ENCODE results near the gene IMMP1L.

DNA sequence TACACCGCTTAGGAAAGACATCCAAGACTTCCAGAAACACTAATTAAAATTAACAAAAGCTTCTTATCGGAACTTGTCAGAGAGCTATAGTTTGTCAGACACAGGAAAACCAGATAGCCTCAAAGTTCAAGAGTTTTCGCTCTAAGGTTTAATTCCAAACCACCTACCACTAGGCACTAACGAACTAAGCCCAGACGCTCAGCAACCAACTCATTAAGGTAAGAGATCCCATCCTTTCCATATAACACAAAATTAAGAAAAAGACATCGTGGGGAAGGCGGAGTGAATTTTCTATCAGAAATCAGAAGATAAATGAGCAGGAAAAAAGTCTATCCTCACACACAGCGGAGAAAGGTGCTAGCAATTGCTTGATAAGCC, 382 bp downstream of the IMMP1L start:
- TF ChIP-seq SMAD5 (IDR thresholded peaks at IDR 0.05; ENCODE audit: low read depth) = no peak
- no peak for TF ChIP-seq WRNIP1 (IDR thresholded peaks at IDR 0.05; ENCODE audit: borderline replicate concordance, low read depth, low read length)
- no peak for TF ChIP-seq EP300 (IDR thresholded peaks at IDR 0.05; ENCODE audit: borderline replicate concordance in 1 of 2, control insufficient read depth in 1 of 2, low read depth in 2 of 2, low read length in 2 of 2)
- no peak for TF ChIP-seq CTCF (IDR thresholded peaks at IDR 0.05 in 2 of 3, conservative IDR thresholded peaks at IDR 0.05 in 1 of 3; ENCODE audit: control insufficient read depth in 2 of 3, extremely low read depth in 1 of 3, insufficient read depth in 1 of 3, low read depth in 3 of 3, low read length in 3 of 3)

Data from GM12878 (cell line).